Endothelial cell of umbilical vein (primary cell): ENCODE data around the gene WWC1. TPM values are rescaled to one million over a fixed set of nuclear protein-coding genes. Genes with fewer than 3 reads are reported as not detected.

Experiments used
- BruUV-seq: library from RNA; stranded (reverse); fragments of 400-500 nt; replicated peaks from 2 replicates; lab custom pipeline; 2021; lab: Mats Ljungman, UMichigan
- CTCF ChIA-PET: fragments of 300-600, 350-600 bp; sonication (Branson Sonifier 250); formaldehyde crosslinking; loops from one replicate; lab custom pipeline; 2021; ENCODE audit warnings: antibody characterized with exemption, inconsistent platforms; lab: Charles Lee
- POLR2A ChIA-PET: fragments of 300-600, 350-600 bp; sonication (Branson Sonifier 250); formaldehyde crosslinking; loops from one replicate; lab custom pipeline; 2021; ENCODE audit warnings: antibody characterized with exemption, inconsistent platforms; lab: Charles Lee
- DNase-seq: peaks from one replicate; pipeline ENCODE4 v3.0.0-alpha.2; 2011; ENCODE audit warnings: low read depth, low spot score
- FAIRE-seq: peaks from 2 replicates; lab custom pipeline; 2011; peaks lifted over from hg19 to GRCh38; lab: Jason Lieb, UNC
- H2AFZ ChIP-seq: 2 replicates; pipeline ENCODE4 v1.6.0; 2012; ENCODE audit warnings: low read depth, low read length, control low read depth, inconsistent platforms
- H3K27ac ChIP-seq: 2 replicates; pipeline ENCODE4 v1.5.1; 2011; ENCODE audit warnings: low read depth, mild to moderate bottlenecking, control low read depth, low read length, moderate library complexity; ENCODE audit not compliant: insufficient read depth
- H3K27me3 ChIP-seq, 2 experiments: 2 replicates each; pipeline versions ENCODE4 v1.6.0 to v1.6.1; 2011; ENCODE audit warnings: low read length in 2 of 2, mixed read lengths in 1 of 2; ENCODE audit not compliant: control insufficient read depth in 2 of 2, insufficient read depth in 2 of 2
- H3K36me3 ChIP-seq, 2 experiments: 2 replicates in 1 of 2; 3 replicates in 1 of 2; pipeline ENCODE4 v1.5.1; 2011; ENCODE audit warnings: low read length in 2 of 2, mild to moderate bottlenecking in 1 of 2, moderate library complexity in 1 of 2; ENCODE audit not compliant: control insufficient read depth in 2 of 2, insufficient read depth in 2 of 2; ENCODE audit errors: extremely low read depth in 1 of 2
- H3K4me1 ChIP-seq: 3 replicates; pipeline ENCODE4 v1.5.1; 2011; ENCODE audit warnings: mild to moderate bottlenecking, low read length; ENCODE audit not compliant: control insufficient read depth, insufficient read depth; ENCODE audit errors: extremely low read depth
- H3K4me2 ChIP-seq: 2 replicates; pipeline ENCODE4 v1.6.1; 2011; ENCODE audit warnings: low read length, control low read depth, mixed read lengths; ENCODE audit not compliant: insufficient read depth
- H3K4me3 ChIP-seq, 3 experiments: fragments of 200-600 bp in 1 of 3; sonication (generic), shearing (Covaris generic) in 1 of 3; replicated peaks in 1 of 3; 2 replicates each; pipeline ENCODE4 v1.5.1; 2011 to 2016; ENCODE audit warnings: control low read depth in 3 of 3, low read length in 3 of 3, mild to moderate bottlenecking in 2 of 3, inconsistent platforms in 1 of 3, low read depth in 1 of 3, moderate library complexity in 1 of 3; ENCODE audit not compliant: insufficient read depth in 1 of 3
- H3K79me2 ChIP-seq: 2 replicates; pipeline ENCODE4 v1.6.0; 2012; ENCODE audit warnings: low read length, inconsistent platforms; ENCODE audit not compliant: control insufficient read depth, insufficient read depth
- H3K9ac ChIP-seq: replicated peaks from 2 replicates; pipeline ENCODE3; 2011; ENCODE audit warnings: low read length, control low read depth; ENCODE audit not compliant: insufficient read depth; ENCODE audit errors: extremely low read depth
- H3K9me1 ChIP-seq: replicated peaks from 3 replicates; pipeline ENCODE4 v1.6.0; 2011; ENCODE audit warnings: mild to moderate bottlenecking, low read length; ENCODE audit not compliant: control insufficient read depth, insufficient read depth; ENCODE audit errors: extremely low read depth
- H3K9me3 ChIP-seq: replicated peaks from 2 replicates; pipeline ENCODE4 v1.5.1; 2012; ENCODE audit warnings: low read length, inconsistent platforms; ENCODE audit not compliant: control insufficient read depth, insufficient read depth
- H4K20me1 ChIP-seq: replicated peaks from 2 replicates; pipeline ENCODE3; 2011; ENCODE audit warnings: mild to moderate bottlenecking, low read length; ENCODE audit not compliant: control insufficient read depth, insufficient read depth; ENCODE audit errors: extremely low read depth
- CTCF ChIP-seq, 2 donors: IDR thresholded peaks; 1 replicate in 1 of 2; 2 replicates in 1 of 2; pipeline ENCODE4 v1.5.1; 2011; ENCODE audit warnings: low read length in 2 of 2, mild to moderate bottlenecking in 2 of 2, moderate library complexity in 2 of 2, control low read depth in 1 of 2, inconsistent platforms in 1 of 2, low read depth in 1 of 2; ENCODE audit not compliant: insufficient read depth in 1 of 2; ENCODE audit errors: extremely low read depth in 1 of 2
- EZH2 ChIP-seq: IDR thresholded peaks from 2 replicates; pipeline ENCODE4 v1.6.1; 2012; ENCODE audit warnings: borderline replicate concordance, low read depth, mild to moderate bottlenecking, moderate library complexity, low read length, inconsistent platforms; ENCODE audit not compliant: severe bottlenecking
- FOS ChIP-seq: IDR thresholded peaks from 2 replicates; pipeline ENCODE4 v1.6.1; 2011; ENCODE audit warnings: mild to moderate bottlenecking, low read length, moderate library complexity, borderline replicate concordance; ENCODE audit not compliant: insufficient read depth
- GATA2 ChIP-seq: IDR thresholded peaks from 2 replicates; pipeline ENCODE4 v1.7.0; 2011; ENCODE audit warnings: low read depth, mild to moderate bottlenecking, moderate library complexity, mixed read lengths, low read length; ENCODE audit not compliant: insufficient read length, insufficient read depth
- JUN ChIP-seq: IDR thresholded peaks from 2 replicates; pipeline ENCODE4 v1.6.1; 2011; ENCODE audit warnings: borderline replicate concordance, low read depth; ENCODE audit not compliant: insufficient read length, insufficient read depth
- MAX ChIP-seq: IDR thresholded peaks from 2 replicates; pipeline ENCODE4 v1.6.1; 2011; ENCODE audit not compliant: insufficient read depth, insufficient read length
- MYC ChIP-seq: IDR thresholded peaks from one replicate; pipeline ENCODE4 v1.6.1; 2011; ENCODE audit warnings: mild to moderate bottlenecking, low read depth, low read length
- POLR2A ChIP-seq: IDR thresholded peaks from 2 replicates; pipeline ENCODE4 v1.6.1; 2012; ENCODE audit warnings: low read depth, mild to moderate bottlenecking, control low read depth, low read length
- POLR2AphosphoS5 ChIP-seq: IDR thresholded peaks from 2 replicates; pipeline ENCODE4 v1.6.1; 2012; ENCODE audit warnings: low read depth, mild to moderate bottlenecking, control low read depth, low read length, moderate library complexity; ENCODE audit not compliant: insufficient read depth
- dilution Hi-C: fragments of 300-500 bp; cut with MboI; formaldehyde crosslinking; loops from one replicate; pipeline ENCODE4 v1.15.0; 2019; ENCODE audit warnings: low sequenced_read_pairs; ENCODE audit not compliant: extremely low pct_ligation_motif_present
- intact Hi-C: fragments of 100-400 bp; cut with micrococcal nuclease; formaldehyde crosslinking; loops from one replicate; pipeline ENCODE4 v1.10.0; 2022
- polyA plus RNA-seq, 4 experiments: library from polyadenylated mRNA; depleted of rRNA in 3 of 4; stranded (reverse) in 3 of 4; unstranded in 1 of 4; fragments of >200 nt; gene quantifications; 2 replicates each; pipeline versions ENCODE4 v1.2.1 to v1.2.3, GENCODE V29; 2011 to 2012; ENCODE audit warnings: missing spikeins in 1 of 4
- total RNA-seq: library from RNA; stranded (reverse); gene quantifications from 2 replicates; pipeline ENCODE4 v1.2.3, GENCODE V29; 2021

Gene WWC1
- total and polyA plus RNA-seq, 2 donors (not counting 3 experiments of a cell fraction or from before 2014, with no cell fraction given), result 0.03 to 0.91 TPM

- ChIA-PET POLR2A (no interaction called here), CTCF (interaction anchor here (0.7 kb wide), 1 partner anchor 10 kb away, joined by 3 read pairs; no protein-coding TSS in a partner anchor)
- intact Hi-C loops, result loop anchor here (1.0 kb wide), 1 partner anchor 153 kb away; no protein-coding TSS in a partner anchor
- no peak overlapping the region for H2AFZ ChIP-seq
- H3K4me1 ChIP-seq, result no peaks in the 10 kb centered on the region
- no peaks in the 10 kb centered on the region for H3K36me3 ChIP-seq
- H3K27me3 ChIP-seq, result no peaks in the 10 kb centered on the region
- no peaks in the 10 kb centered on the region for H3K9me3 ChIP-seq
- no peak for FAIRE-seq
- H4K20me1 ChIP-seq, result no peaks in the 10 kb centered on the region
- H3K9me1 ChIP-seq, result no peaks in the 10 kb centered on the region
- no peaks in the 10 kb centered on the region for H3K79me2 ChIP-seq
- no peak for TF ChIP-seq GATA2
- TF ChIP-seq MYC, result no peak
- no peak for TF ChIP-seq POLR2AphosphoS5
- no peak for TF ChIP-seq MAX
- TF ChIP-seq CTCF (IDR thresholded peaks at IDR 0.05; ENCODE audit: extremely low read depth in 1 of 2, insufficient read depth in 1 of 2, low read depth in 1 of 2, low read length in 2 of 2), result no peak
- TF ChIP-seq JUN, result no peak
- TF ChIP-seq POLR2A, result no peak
- TF ChIP-seq FOS, result no peak
- TF ChIP-seq EZH2, result no peak
- no peak overlapping the region for H3K9ac ChIP-seq
- no TSS peak for BruUV-seq
- no peak overlapping the region for H3K4me3 ChIP-seq
- no peak overlapping the region for H3K27ac ChIP-seq
- no peak overlapping the region for H3K4me2 ChIP-seq
- dilution Hi-C loops, result no loop called here
- no peak for DNase-seq
Measured at GRCh38 chr5:168422431-168422830, 131.0 kb downstream of the WWC1 start.
